K562 (cell line): ENCODE measurements around the gene MYO1D.

Source experiments
- ATF2 ChIP-seq: sonication (generic); formaldehyde crosslinking; IDR thresholded peaks from 2 replicates; pipeline ENCODE4 v1.8.1; 2022; ENCODE audit warnings: missing genetic modification reagents
- CTCF ChIP-seq, 3 experiments: IDR thresholded peaks in 2 of 3; conservative IDR thresholded peaks in 1 of 3; 2 replicates each; pipeline ENCODE4 v1.5.1; 2011 to 2012; ENCODE audit warnings: low read length in 3 of 3, mild to moderate bottlenecking in 3 of 3, control low read depth in 2 of 3, improper control_type of control experiment in 1 of 3, inconsistent platforms in 1 of 3, low read depth in 1 of 3, mixed read lengths in 1 of 3, moderate library complexity in 1 of 3; ENCODE audit not compliant: insufficient read depth in 2 of 3
- EZH2 ChIP-seq: IDR thresholded peaks from 2 replicates; pipeline ENCODE4 v1.6.1; 2012; ENCODE audit warnings: low read depth, mild to moderate bottlenecking, inconsistent platforms, low read length, borderline replicate concordance
- GTF2F1 ChIP-seq: IDR thresholded peaks from 2 replicates; pipeline ENCODE4 v1.6.1; 2011; ENCODE audit warnings: low read depth, low read length, improper control_type of control experiment
- KDM4B ChIP-seq, 2 experiments: fragments of 450-650 bp in 1 of 2; sonication (generic) in 1 of 2; IDR thresholded peaks; 2 replicates each; pipeline ENCODE4 v1.6.1; 2016 to 2017; ENCODE audit warnings: borderline replicate concordance in 2 of 2, antibody characterized with exemption in 1 of 2, low read depth in 1 of 2, mild to moderate bottlenecking in 1 of 2
- TAF1 ChIP-seq: IDR thresholded peaks from 2 replicates; pipeline ENCODE4 v1.6.1; 2011; ENCODE audit warnings: mild to moderate bottlenecking, low read length, moderate library complexity; ENCODE audit not compliant: insufficient read depth, control insufficient read depth, severe bottlenecking; ENCODE audit errors: extremely low read depth
- USF2 ChIP-seq: sonication (generic); formaldehyde crosslinking; IDR thresholded peaks from 2 replicates; pipeline ENCODE4 v1.5.0; 2020; ENCODE audit warnings: missing genetic modification reagents
- ZNF561 ChIP-seq: fragments of 450-650 bp; formaldehyde crosslinking; conservative IDR thresholded peaks from 2 replicates; pipeline ENCODE4 v1.4.0; 2020; ENCODE audit warnings: mild to moderate bottlenecking, moderate library complexity
- TF ChIP-seq, protein P1 (sequence below): fragments of 450-650 bp; conservative IDR thresholded peaks from 2 replicates; pipeline ENCODE4 v1.6.1; 2016; ENCODE audit warnings: missing genetic modification characterization, low read depth, mild to moderate bottlenecking, control low read depth, missing compliant biosample characterization
- TF ChIP-seq, protein P2 (sequence below): IDR thresholded peaks from 2 replicates; pipeline ENCODE4 v1.6.1; 2016; ENCODE audit warnings: missing genetic modification characterization, missing compliant biosample characterization

GRCh38 chr17:32865141-32865540, 11.8 kb downstream of the MYO1D start:
- TF ChIP-seq CTCF (IDR thresholded peaks at IDR 0.05 in 2 of 3, conservative IDR thresholded peaks at IDR 0.05 in 1 of 3; ENCODE audit: insufficient read depth in 2 of 3, low read depth in 1 of 3, low read length in 3 of 3) (no peak), ATF2 (CRISPR knock-in tag) (no peak), EZH2 (no peak), GTF2F1 (no peak), KDM4B (IDR thresholded peaks at IDR 0.05; ENCODE audit: borderline replicate concordance in 2 of 2, low read depth in 1 of 2) (no peak), TAF1 (no peak), ZNF561 (no peak), USF2 (CRISPR knock-in tag) (no peak)
- TF ChIP-seq, protein P1, sequence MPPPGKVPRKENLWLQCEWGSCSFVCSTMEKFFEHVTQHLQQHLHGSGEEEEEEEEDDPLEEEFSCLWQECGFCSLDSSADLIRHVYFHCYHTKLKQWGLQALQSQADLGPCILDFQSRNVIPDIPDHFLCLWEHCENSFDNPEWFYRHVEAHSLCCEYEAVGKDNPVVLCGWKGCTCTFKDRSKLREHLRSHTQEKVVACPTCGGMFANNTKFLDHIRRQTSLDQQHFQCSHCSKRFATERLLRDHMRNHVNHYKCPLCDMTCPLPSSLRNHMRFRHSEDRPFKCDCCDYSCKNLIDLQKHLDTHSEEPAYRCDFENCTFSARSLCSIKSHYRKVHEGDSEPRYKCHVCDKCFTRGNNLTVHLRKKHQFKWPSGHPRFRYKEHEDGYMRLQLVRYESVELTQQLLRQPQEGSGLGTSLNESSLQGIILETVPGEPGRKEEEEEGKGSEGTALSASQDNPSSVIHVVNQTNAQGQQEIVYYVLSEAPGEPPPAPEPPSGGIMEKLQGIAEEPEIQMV (tag) = no peak
- TF ChIP-seq, protein P2, sequence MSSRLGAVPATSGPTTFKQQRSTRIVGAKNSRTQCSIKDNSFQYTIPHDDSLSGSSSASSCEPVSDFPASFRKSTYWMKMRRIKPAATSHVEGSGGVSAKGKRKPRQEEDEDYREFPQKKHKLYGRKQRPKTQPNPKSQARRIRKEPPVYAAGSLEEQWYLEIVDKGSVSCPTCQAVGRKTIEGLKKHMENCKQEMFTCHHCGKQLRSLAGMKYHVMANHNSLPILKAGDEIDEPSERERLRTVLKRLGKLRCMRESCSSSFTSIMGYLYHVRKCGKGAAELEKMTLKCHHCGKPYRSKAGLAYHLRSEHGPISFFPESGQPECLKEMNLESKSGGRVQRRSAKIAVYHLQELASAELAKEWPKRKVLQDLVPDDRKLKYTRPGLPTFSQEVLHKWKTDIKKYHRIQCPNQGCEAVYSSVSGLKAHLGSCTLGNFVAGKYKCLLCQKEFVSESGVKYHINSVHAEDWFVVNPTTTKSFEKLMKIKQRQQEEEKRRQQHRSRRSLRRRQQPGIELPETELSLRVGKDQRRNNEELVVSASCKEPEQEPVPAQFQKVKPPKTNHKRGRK (tag) = no peak
